ENCODE data around the gene BTN1A1. TPM values are rescaled to one million over a fixed set of nuclear protein-coding genes. Genes with fewer than 3 reads are reported as not detected.

BTN1A1 gene
- total and polyA plus RNA-seq, 8 donors = not detected

DNA sequence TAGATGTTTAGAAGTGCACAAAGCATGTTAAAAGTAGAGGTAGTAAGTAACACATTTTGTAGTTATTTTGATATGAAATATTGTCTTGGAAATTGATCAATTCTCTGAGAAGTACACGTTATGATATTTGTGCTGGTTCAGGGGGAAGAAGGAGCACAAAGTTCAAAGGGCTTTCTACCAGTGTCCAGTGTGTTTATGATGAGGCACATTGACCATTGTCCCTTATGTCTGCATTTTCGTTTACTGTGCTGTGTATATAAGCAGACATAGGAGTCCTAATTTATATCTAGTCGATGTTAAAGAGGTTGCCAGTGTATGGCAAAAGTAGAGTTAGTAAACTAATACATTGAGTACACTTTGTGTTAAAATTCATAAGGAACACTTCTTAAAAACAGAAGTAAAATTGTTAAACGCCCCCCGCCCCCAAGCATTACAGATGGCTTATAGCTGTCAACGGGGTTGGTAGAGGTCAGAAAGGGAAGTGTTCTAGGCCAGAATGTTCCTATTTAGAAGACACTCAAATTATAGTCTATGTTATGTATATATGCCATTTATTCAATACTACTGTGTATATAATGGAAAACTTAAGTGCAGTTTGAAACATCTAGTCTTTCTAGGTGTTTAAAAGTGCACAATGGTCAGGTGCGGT, 24.7 kb downstream of the BTN1A1 start:
- Histone ChIP-seq H3K9me3 (no peaks in the 10 kb centered on the region), H3K27ac (no peak overlapping the region), H3K4me1 (peaks cover 0 to 28% (median 19%) of the 10 kb centered on the region in 4 donors), H3K27me3 (no peaks in the 10 kb centered on the region), H3K36me3 (no peaks in the 10 kb centered on the region), H3K4me3 (no peak overlapping the region)
- TF ChIP-seq, protein P1, sequence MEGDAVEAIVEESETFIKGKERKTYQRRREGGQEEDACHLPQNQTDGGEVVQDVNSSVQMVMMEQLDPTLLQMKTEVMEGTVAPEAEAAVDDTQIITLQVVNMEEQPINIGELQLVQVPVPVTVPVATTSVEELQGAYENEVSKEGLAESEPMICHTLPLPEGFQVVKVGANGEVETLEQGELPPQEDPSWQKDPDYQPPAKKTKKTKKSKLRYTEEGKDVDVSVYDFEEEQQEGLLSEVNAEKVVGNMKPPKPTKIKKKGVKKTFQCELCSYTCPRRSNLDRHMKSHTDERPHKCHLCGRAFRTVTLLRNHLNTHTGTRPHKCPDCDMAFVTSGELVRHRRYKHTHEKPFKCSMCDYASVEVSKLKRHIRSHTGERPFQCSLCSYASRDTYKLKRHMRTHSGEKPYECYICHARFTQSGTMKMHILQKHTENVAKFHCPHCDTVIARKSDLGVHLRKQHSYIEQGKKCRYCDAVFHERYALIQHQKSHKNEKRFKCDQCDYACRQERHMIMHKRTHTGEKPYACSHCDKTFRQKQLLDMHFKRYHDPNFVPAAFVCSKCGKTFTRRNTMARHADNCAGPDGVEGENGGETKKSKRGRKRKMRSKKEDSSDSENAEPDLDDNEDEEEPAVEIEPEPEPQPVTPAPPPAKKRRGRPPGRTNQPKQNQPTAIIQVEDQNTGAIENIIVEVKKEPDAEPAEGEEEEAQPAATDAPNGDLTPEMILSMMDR (IDR thresholded peaks at IDR 0.05) = no peak
- no peak for TF ChIP-seq EP300 (IDR thresholded peaks at IDR 0.05)
- TF ChIP-seq POLR2AphosphoS5 (IDR thresholded peaks at IDR 0.05) = no peak
- TF ChIP-seq POLR2A (IDR thresholded peaks at IDR 0.05) = no peak
- intact Hi-C loops (cut with DNase I; ENCODE audit: low total_unique reads) = no loop called here
- WGBS, 5 donors = 80 to 90% (median 87%) methylated on average over 7 of the region's 7 CpGs
- no peak for DNase-seq

DNA sequence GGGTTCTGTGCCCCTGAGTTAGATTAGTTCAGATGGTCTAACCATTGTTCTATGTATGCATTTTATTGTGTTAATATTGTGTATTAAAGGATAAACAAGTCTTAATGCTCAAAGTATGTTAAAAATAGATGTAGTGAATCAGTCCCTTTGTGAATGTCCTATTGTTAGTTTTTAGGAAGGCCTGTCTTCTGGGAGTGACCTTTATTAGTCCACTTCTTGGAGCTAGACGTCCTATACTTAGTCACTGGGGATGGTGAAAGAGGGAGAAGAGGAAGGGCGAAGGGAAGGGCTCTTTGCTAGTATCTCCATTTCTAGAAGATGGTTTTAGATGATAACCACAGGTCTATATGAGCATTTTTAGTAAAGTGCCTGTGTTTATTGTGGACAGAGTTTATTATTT, 25.7 kb downstream of the BTN1A1 start:
- no peak for DNase-seq
- Histone ChIP-seq H3K27me3 (no peaks in the 10 kb centered on the region), H3K4me3 (no peak overlapping the region), H3K4me1 (peaks cover 0 to 22% (median 17%) of the 10 kb centered on the region in 4 donors), H3K27ac (no peak overlapping the region), H3K36me3 (no peaks in the 10 kb centered on the region), H3K9me3 (no peaks in the 10 kb centered on the region)
- TF ChIP-seq EP300 (IDR thresholded peaks at IDR 0.05) (no peak), POLR2AphosphoS5 (IDR thresholded peaks at IDR 0.05) (no peak), POLR2A (IDR thresholded peaks at IDR 0.05) (no peak)
- TF ChIP-seq, protein P1 (IDR thresholded peaks at IDR 0.05) = no peak
- intact Hi-C loops (cut with DNase I; ENCODE audit: low total_unique reads) = no loop called here
- 55 to 77% (median 70%) methylated on average over 2 of the region's 2 CpGs for WGBS, 5 donors

DNA sequence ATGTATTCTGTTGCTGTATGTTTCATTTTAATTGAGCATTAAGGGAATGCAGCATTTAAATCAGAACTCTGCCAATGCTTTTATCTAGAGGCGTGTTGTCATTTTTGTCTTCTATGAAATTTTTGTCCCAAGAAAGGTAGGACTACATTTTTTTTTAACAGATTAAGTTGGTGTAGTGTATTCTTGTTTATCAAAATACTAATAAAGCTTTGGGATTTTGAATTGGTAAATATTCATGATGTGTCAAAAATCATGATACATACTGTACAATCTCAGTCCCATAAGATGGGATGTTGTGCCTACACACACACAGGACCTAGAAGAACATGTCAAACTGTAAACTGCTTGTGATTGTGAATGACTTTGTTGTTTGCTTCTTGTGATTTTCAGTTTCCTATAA, 26.8 kb downstream of the BTN1A1 start:
- Histone ChIP-seq H3K9me3 (no peaks in the 10 kb centered on the region), H3K27me3 (no peaks in the 10 kb centered on the region), H3K4me1 (peaks cover 0 to 21% (median 13%) of the 10 kb centered on the region in 4 donors), H3K4me3 (no peak overlapping the region), H3K36me3 (no peaks in the 10 kb centered on the region), H3K27ac (no peak overlapping the region)
- TF ChIP-seq POLR2AphosphoS5 (IDR thresholded peaks at IDR 0.05) = no peak
- no peak for TF ChIP-seq POLR2A (IDR thresholded peaks at IDR 0.05)
- TF ChIP-seq, protein P1 (IDR thresholded peaks at IDR 0.05) = no peak
- TF ChIP-seq EP300 (IDR thresholded peaks at IDR 0.05) = no peak
- no peak for DNase-seq
- 94 to 100% (median 96%) methylated on average over 1 of the region's 1 CpG for WGBS, 5 donors
- intact Hi-C loops (cut with DNase I; ENCODE audit: low total_unique reads) = no loop called here

- intact Hi-C loops (cut with DNase I; ENCODE audit: low total_unique reads) = no loop called here
- no peak overlapping the region for H3K27ac ChIP-seq
- TF ChIP-seq EP300 (IDR thresholded peaks at IDR 0.05) = no peak
- no peak for TF ChIP-seq POLR2A (IDR thresholded peaks at IDR 0.05)
- peaks cover 0 to 17% (median 6%) of the 10 kb centered on the region in 4 donors for H3K4me1 ChIP-seq
- no peak overlapping the region for H3K4me3 ChIP-seq
- 76 to 88% (median 79%) methylated on average over 2 of the region's 2 CpGs for WGBS, 5 donors
- no peaks in the 10 kb centered on the region for H3K27me3 ChIP-seq
- H3K9me3 ChIP-seq = no peaks in the 10 kb centered on the region
- DNase-seq = no peak
- no peaks in the 10 kb centered on the region for H3K36me3 ChIP-seq
Measured at GRCh38 chr6:26530203-26530602, 30.1 kb downstream of the BTN1A1 start.

- no peak for TF ChIP-seq EP300 (IDR thresholded peaks at IDR 0.05)
- TF ChIP-seq, protein P1 (IDR thresholded peaks at IDR 0.05) = no peak
- H3K9me3 ChIP-seq = no peaks in the 10 kb centered on the region
- intact Hi-C loops (cut with DNase I; ENCODE audit: low total_unique reads) = no loop called here
- DNase-seq = no peak
- peaks cover 10 to 31% (median 19%) of the 10 kb centered on the region in 4 donors for H3K4me1 ChIP-seq
- 82 to 100% (median 100%) methylated on average over 1 of the region's 1 CpG for WGBS, 5 donors
- H3K36me3 ChIP-seq = no peaks in the 10 kb centered on the region
- peak overlapping the region in 3 of 5 donors; percentile 81 to 86 (median 85) for H3K27ac ChIP-seq
- no peak overlapping the region for H3K4me3 ChIP-seq
- no peaks in the 10 kb centered on the region for H3K27me3 ChIP-seq
Measured at GRCh38 chr6:26531897-26532296, 31.8 kb downstream of the BTN1A1 start.
